GM12878 (cell line): Measurements from ENCODE around the gene CHRM4. TPM values are rescaled to one million over a fixed set of nuclear protein-coding genes. Genes with fewer than 3 reads are reported as not detected.

Source experiments
- ATAC-seq: fragments of 200-7000 bp; cut with Tn5 transposase; 3 replicates; pipeline ENCODE4 v1.9.1; 2020; ENCODE audit warnings: mild to moderate bottlenecking, moderate library complexity
- BruUV-seq: library from RNA; stranded (reverse); fragments of 400-500 nt; replicated peaks from 2 replicates; lab custom pipeline; 2021; lab: Mats Ljungman, UMichigan
- CTCF ChIA-PET: fragments of 300-600 bp; sonication (Branson Sonifier 250); formaldehyde crosslinking; extraction: SDS; loops from one replicate; lab custom pipeline; 2021; ENCODE audit warnings: inconsistent platforms; lab: Yijun Ruan, JAX
- POLR2A ChIA-PET: fragments of 350-600 bp; formaldehyde crosslinking; extraction: SDS; loops from one replicate; lab custom pipeline; 2021; ENCODE audit warnings: inconsistent platforms; lab: Charles Lee
- RAD21 ChIA-PET: fragments of 300-600 bp; sonication (Branson Sonifier 250); formaldehyde crosslinking; loops from one replicate; lab custom pipeline; 2023; ENCODE audit warnings: antibody characterized with exemption; ENCODE audit not compliant: unreplicated experiment; lab: Charles Lee
- SMC1A ChIA-PET: fragments of 300-600 bp; sonication (Branson Sonifier 250); formaldehyde crosslinking; loops from one replicate; lab custom pipeline; 2023; ENCODE audit not compliant: unreplicated experiment, uncharacterized antibody; lab: Charles Lee
- DNase-seq: peaks from one replicate; pipeline ENCODE4 v3.0.0-alpha.2; 2011; ENCODE audit warnings: low read depth, low spot score
- FAIRE-seq: peaks from 3 replicates; lab custom pipeline; 2011; peaks lifted over from hg19 to GRCh38; lab: Jason Lieb, UNC
- H2AFZ ChIP-seq: 2 replicates; pipeline ENCODE4 v1.6.0; 2011; ENCODE audit warnings: low read depth, low read length, control low read depth; ENCODE audit not compliant: control insufficient read depth
- H3K27ac ChIP-seq: 2 replicates; pipeline ENCODE4 v1.5.1; 2011; ENCODE audit warnings: control low read depth; ENCODE audit not compliant: control insufficient read depth, insufficient read depth
- H3K27me3 ChIP-seq, 2 experiments: replicated peaks in 1 of 2; 2 replicates each; pipeline versions ENCODE4 v1.6.0 to v1.6.1; 2011; ENCODE audit warnings: low read length in 1 of 2; ENCODE audit not compliant: control insufficient read depth in 2 of 2, insufficient read depth in 2 of 2
- H3K36me3 ChIP-seq, 2 experiments: 2 replicates each; pipeline ENCODE4 v1.5.1; 2011; ENCODE audit warnings: low read length in 1 of 2; ENCODE audit not compliant: control insufficient read depth in 2 of 2, insufficient read depth in 2 of 2
- H3K4me1 ChIP-seq: 2 replicates; pipeline ENCODE4 v1.6.1; 2011; ENCODE audit warnings: mild to moderate bottlenecking, low read length, moderate library complexity, mixed read lengths; ENCODE audit not compliant: control insufficient read depth, insufficient read depth
- H3K4me2 ChIP-seq: 2 replicates; pipeline ENCODE4 v1.6.0; 2011; ENCODE audit warnings: control low read depth; ENCODE audit not compliant: control insufficient read depth, insufficient read depth
- H3K4me3 ChIP-seq: fragments of 200-600 bp; sonication (generic); 2 replicates; pipeline ENCODE4 v1.5.1; 2016
- H3K79me2 ChIP-seq: 2 replicates; pipeline ENCODE4 v1.6.0; 2011; ENCODE audit warnings: low read length; ENCODE audit not compliant: control insufficient read depth, insufficient read depth
- H3K9ac ChIP-seq: 2 replicates; pipeline ENCODE4 v1.8.0; 2011; ENCODE audit warnings: low read length, control low read depth, mixed read lengths; ENCODE audit not compliant: control insufficient read depth, insufficient read depth
- H3K9me3 ChIP-seq: replicated peaks from 3 replicates; pipeline ENCODE4 v1.5.1; 2011; ENCODE audit warnings: mild to moderate bottlenecking, low read length; ENCODE audit not compliant: control insufficient read depth, insufficient read depth
- H4K20me1 ChIP-seq: 2 replicates; pipeline ENCODE4 v1.6.0; 2011; ENCODE audit not compliant: control insufficient read depth, insufficient read depth
- BACH1 ChIP-seq: fragments of 450-650 bp; IDR thresholded peaks from 2 replicates; pipeline ENCODE4 v1.6.1; 2017; ENCODE audit warnings: mild to moderate bottlenecking, borderline replicate concordance
- HCFC1 ChIP-seq: fragments of 150-350 bp; IDR thresholded peaks from 2 replicates; pipeline ENCODE4 v1.6.1; 2014; ENCODE audit warnings: low read length
- IKZF2 ChIP-seq, 2 experiments: fragments of 450-650 bp; IDR thresholded peaks; 2 replicates each; pipeline ENCODE4 v1.6.1; 2017; ENCODE audit warnings: mild to moderate bottlenecking in 2 of 2, moderate library complexity in 2 of 2
- KLF5 ChIP-seq: fragments of 450-650 bp; IDR thresholded peaks from 2 replicates; pipeline ENCODE4 v1.6.1; 2014; ENCODE audit warnings: mild to moderate bottlenecking; ENCODE audit not compliant: partially characterized antibody
- NFIC ChIP-seq: IDR thresholded peaks from 2 replicates; pipeline ENCODE4 v1.6.1; 2012; ENCODE audit warnings: low read depth, mild to moderate bottlenecking, inconsistent platforms, low read length, moderate library complexity
- NR2F1 ChIP-seq: fragments of 450-650 bp; conservative IDR thresholded peaks from 2 replicates; pipeline ENCODE4 v1.6.1; 2017; ENCODE audit warnings: mild to moderate bottlenecking
- NRF1 ChIP-seq: conservative IDR thresholded peaks from 2 replicates; pipeline ENCODE4 v1.6.1; 2011; ENCODE audit warnings: mild to moderate bottlenecking, low read depth, low read length, improper control_type of control experiment
- POLR2AphosphoS2 ChIP-seq: IDR thresholded peaks from 2 replicates; pipeline ENCODE4 v1.6.1; 2011; ENCODE audit warnings: low read depth, mild to moderate bottlenecking, low read length, improper control_type of control experiment, moderate library complexity
- POLR2AphosphoS5 ChIP-seq: IDR thresholded peaks from 2 replicates; pipeline ENCODE4 v1.6.1; 2011; ENCODE audit warnings: mild to moderate bottlenecking, low read length, inconsistent platforms
- SP1 ChIP-seq: IDR thresholded peaks from one replicate; pipeline ENCODE4 v1.6.1; 2011; ENCODE audit warnings: low read depth, low read length
- SREBF1 ChIP-seq: IDR thresholded peaks from 2 replicates; pipeline ENCODE4 v1.6.1; 2012; ENCODE audit warnings: mild to moderate bottlenecking, low read length
- STAT1 ChIP-seq: fragments of 450-650 bp; conservative IDR thresholded peaks from 2 replicates; pipeline ENCODE4 v1.6.1; 2014; ENCODE audit warnings: antibody characterized with exemption, mild to moderate bottlenecking
- TBL1XR1 ChIP-seq: IDR thresholded peaks from 2 replicates; pipeline ENCODE4 v1.6.1; 2012; ENCODE audit warnings: low read depth, low read length, improper control_type of control experiment
- ZNF207 ChIP-seq: fragments of 450-650 bp; IDR thresholded peaks from 2 replicates; pipeline ENCODE4 v1.6.1; 2014; ENCODE audit warnings: antibody characterized with exemption, mild to moderate bottlenecking, borderline replicate concordance
- WGBS: methylation state at CpG from one replicate; pipeline ENCODE4 v1.1.6; 2016; ENCODE audit warnings: low lambda C conversion rate; ENCODE audit not compliant: insufficient replicate concordance, insufficient coverage; ENCODE audit errors: missing lambda C conversion rate; 5-methylcytosine and 5-hydroxymethylcytosine counted together
- in situ Hi-C: fragments of 300-500 bp; cut with MboI; formaldehyde crosslinking; loops from 9 replicates; pipeline ENCODE4 v1.14.3; 2018; ENCODE audit warnings: mixed read lengths
- intact Hi-C: fragments of 100-400 bp; cut with micrococcal nuclease; formaldehyde crosslinking; loops from one replicate; pipeline ENCODE4 v1.14.2; 2022; ENCODE audit not compliant: unreplicated experiment
- polyA plus RNA-seq, 11 experiments: library from polyadenylated mRNA; depleted of rRNA in 4 of 11; unstranded in 6 of 11; stranded (reverse) in 5 of 11; fragments of >200 nt; fragmentation: Nextera tagmentation in 4 of 11; fragmentation: Illumina TruSeq in 1 of 11; extraction: Ambion mirVana in 4 of 11; extraction: Trizol in 1 of 11; gene quantifications; 1 replicate in 1 of 11; 2 replicates in 10 of 11; pipeline versions ENCODE4 v1.2.1 to v1.2.3, GENCODE V29; 2011 to 2016; ENCODE audit warnings: inconsistent platforms in 2 of 11, missing spikeins in 2 of 11, low read depth in 1 of 11
- total RNA-seq, 4 experiments: library from RNA; depleted of rRNA in 3 of 4; stranded (reverse); fragments of >200 nt in 3 of 4; fragmentation: Illumina TruSeq in 1 of 4; extraction: Trizol in 1 of 4; gene quantifications; 2 replicates each; pipeline versions ENCODE4 v1.2.1 to v1.2.3, GENCODE V29; 2013 to 2021
- TF ChIP-seq, protein P1 (sequence below): IDR thresholded peaks from 2 replicates; pipeline ENCODE4 v1.6.1; 2011; ENCODE audit warnings: borderline replicate concordance, low read depth, mild to moderate bottlenecking, moderate library complexity, low read length; ENCODE audit not compliant: insufficient read depth, poor library complexity, severe bottlenecking
- TF ChIP-seq, protein P2 (sequence below): fragments of 450-650 bp; formaldehyde crosslinking; IDR thresholded peaks from 2 replicates; pipeline ENCODE4 v1.5.0; 2022; ENCODE audit warnings: mild to moderate bottlenecking, missing genetic modification characterization

CHRM4 gene
- total and polyA plus RNA-seq, 10 of the 15 experiments (the other 5 are each of a cell fraction or from before 2014, with no cell fraction given), result 0.12 to 0.23 (median 0.13) TPM; not detected in 7

DNA sequence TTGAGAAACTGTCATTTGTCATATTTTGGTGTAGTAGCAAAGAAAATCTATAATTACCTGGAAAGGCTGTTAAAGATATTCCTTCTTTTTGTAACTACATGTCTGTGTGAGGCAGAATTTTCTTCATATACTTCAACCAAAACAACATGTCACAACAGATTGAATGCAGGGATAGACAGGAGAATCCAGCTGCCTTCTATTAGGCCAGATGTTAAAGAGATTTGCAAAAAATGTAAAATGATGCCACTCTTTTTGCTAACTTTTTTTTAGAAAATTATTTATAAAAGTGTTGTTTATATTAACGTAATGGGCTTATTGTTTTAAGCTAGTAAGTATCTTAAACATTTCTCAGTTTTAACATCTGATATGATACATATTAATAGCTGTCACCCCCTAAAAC is 31.6 kb downstream of the CHRM4 start:
- H3K9me3 ChIP-seq, result no peaks in the 10 kb centered on the region
- ChIA-PET CTCF (interaction anchor here (1.3 to 19.9 kb wide), 7 partner anchors 5 to 258 kb away, joined by 3 to 423 read pairs (median 9); partner anchors contain the start of genes ATG13, DGKZ and HARBI1), POLR2A (interaction anchor here (0.5 to 3.2 kb wide), 6 partner anchors 8 to 122 kb away, joined by 3 to 32 read pairs (median 4); partner anchors contain the start of gene DGKZ), SMC1A (interaction anchor here (0.7 to 6.0 kb wide), 7 partner anchors 9 to 170 kb away, joined by 3 to 70 read pairs (median 5); partner anchors contain the start of gene DGKZ), RAD21 (interaction anchor here (0.6 to 3.1 kb wide), 7 partner anchors 7 to 128 kb away, joined by 3 to 38 read pairs (median 4); partner anchors contain the start of gene DGKZ)
- no peak overlapping the region for H3K4me2 ChIP-seq
- H3K9ac ChIP-seq, result no peak overlapping the region
- WGBS, result 91% methylated on average over 1 of the region's 1 CpG
- no peak overlapping the region for H3K4me3 ChIP-seq
- no peaks in the 10 kb centered on the region for H3K27me3 ChIP-seq
- no peaks in the 10 kb centered on the region for H4K20me1 ChIP-seq
- ATAC-seq (no peak), FAIRE-seq (no peak), DNase-seq (no peak)
- BruUV-seq, result no TSS peak
- in situ Hi-C loops (no loop called here), intact Hi-C loops (no loop called here)
- TF ChIP-seq, protein P1, sequence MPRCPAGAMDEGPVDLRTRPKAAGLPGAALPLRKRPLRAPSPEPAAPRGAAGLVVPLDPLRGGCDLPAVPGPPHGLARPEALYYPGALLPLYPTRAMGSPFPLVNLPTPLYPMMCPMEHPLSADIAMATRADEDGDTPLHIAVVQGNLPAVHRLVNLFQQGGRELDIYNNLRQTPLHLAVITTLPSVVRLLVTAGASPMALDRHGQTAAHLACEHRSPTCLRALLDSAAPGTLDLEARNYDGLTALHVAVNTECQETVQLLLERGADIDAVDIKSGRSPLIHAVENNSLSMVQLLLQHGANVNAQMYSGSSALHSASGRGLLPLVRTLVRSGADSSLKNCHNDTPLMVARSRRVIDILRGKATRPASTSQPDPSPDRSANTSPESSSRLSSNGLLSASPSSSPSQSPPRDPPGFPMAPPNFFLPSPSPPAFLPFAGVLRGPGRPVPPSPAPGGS, result no peak
- TF ChIP-seq, protein P2, sequence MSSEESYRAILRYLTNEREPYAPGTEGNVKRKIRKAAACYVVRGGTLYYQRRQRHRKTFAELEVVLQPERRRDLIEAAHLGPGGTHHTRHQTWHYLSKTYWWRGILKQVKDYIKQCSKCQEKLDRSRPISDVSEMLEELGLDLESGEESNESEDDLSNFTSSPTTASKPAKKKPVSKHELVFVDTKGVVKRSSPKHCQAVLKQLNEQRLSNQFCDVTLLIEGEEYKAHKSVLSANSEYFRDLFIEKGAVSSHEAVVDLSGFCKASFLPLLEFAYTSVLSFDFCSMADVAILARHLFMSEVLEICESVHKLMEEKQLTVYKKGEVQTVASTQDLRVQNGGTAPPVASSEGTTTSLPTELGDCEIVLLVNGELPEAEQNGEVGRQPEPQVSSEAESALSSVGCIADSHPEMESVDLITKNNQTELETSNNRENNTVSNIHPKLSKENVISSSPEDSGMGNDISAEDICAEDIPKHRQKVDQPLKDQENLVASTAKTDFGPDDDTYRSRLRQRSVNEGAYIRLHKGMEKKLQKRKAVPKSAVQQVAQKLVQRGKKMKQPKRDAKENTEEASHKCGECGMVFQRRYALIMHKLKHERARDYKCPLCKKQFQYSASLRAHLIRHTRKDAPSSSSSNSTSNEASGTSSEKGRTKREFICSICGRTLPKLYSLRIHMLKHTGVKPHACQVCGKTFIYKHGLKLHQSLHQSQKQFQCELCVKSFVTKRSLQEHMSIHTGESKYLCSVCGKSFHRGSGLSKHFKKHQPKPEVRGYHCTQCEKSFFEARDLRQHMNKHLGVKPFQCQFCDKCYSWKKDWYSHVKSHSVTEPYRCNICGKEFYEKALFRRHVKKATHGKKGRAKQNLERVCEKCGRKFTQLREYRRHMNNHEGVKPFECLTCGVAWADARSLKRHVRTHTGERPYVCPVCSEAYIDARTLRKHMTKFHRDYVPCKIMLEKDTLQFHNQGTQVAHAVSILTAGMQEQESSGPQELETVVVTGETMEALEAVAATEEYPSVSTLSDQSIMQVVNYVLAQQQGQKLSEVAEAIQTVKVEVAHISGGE (CRISPR knock-in tag), result no peak
- no peak for TF ChIP-seq NFIC
- TF ChIP-seq ZNF207, result no peak
- no peak for TF ChIP-seq KLF5
- no peak for TF ChIP-seq IKZF2 (IDR thresholded peaks at IDR 0.05)
- no peak for TF ChIP-seq POLR2AphosphoS5
- no peak for TF ChIP-seq SREBF1
- TF ChIP-seq BACH1, result no peak
- no peak for TF ChIP-seq STAT1
- no peak for TF ChIP-seq NRF1
- no peak for TF ChIP-seq HCFC1
- TF ChIP-seq TBL1XR1, result no peak
- no peak for TF ChIP-seq POLR2AphosphoS2
- no peak for TF ChIP-seq SP1
- TF ChIP-seq NR2F1, result no peak
- no peak overlapping the region for H3K27ac ChIP-seq
- peaks cover 29% of the 10 kb centered on the region for H3K79me2 ChIP-seq
- no peak overlapping the region for H2AFZ ChIP-seq
- peaks cover 0 to 8% of the 10 kb centered on the region in 2 experiments; a peak in 3 of 4 replicates for H3K36me3 ChIP-seq
- peaks cover 20% of the 10 kb centered on the region for H3K4me1 ChIP-seq
